Omental fat pad (tissue), 4 donors: ENCODE results near the gene TEAD2. TPM values are rescaled to one million over a fixed set of nuclear protein-coding genes. Genes with fewer than 3 reads are reported as not detected.

Experiments
- ATAC-seq: fragments of 150-250 bp; one replicate; pipeline ENCODE4 v1.9.1; 2016; ENCODE audit warnings: mild to moderate bottlenecking, moderate library complexity; ENCODE audit not compliant: low FRiP score
- DNase-seq: peaks from one replicate; pipeline ENCODE4 v3.0.0-alpha.2; 2019; ENCODE audit warnings: low spot score
- total RNA-seq, 4 donors: library from RNA; depleted of rRNA; stranded (reverse); fragments of >200 nt; gene quantifications; one replicate each; pipeline ENCODE4 v1.1.0, GENCODE V29; 2016
- TF ChIP-seq, protein P1 (sequence below), 3 donors: fragments of 450-650 bp; IDR thresholded peaks; one replicate each; pipeline ENCODE4 v1.5.1; 2016 to 2017; ENCODE audit warnings: antibody characterized with exemption in 3 of 3, mild to moderate bottlenecking in 3 of 3, moderate library complexity in 2 of 3

Gene TEAD2
- total RNA-seq, 4 donors from 2014 or later: 19.9 to 35.0 (median 26.1) TPM

- TF ChIP-seq, protein P1, sequence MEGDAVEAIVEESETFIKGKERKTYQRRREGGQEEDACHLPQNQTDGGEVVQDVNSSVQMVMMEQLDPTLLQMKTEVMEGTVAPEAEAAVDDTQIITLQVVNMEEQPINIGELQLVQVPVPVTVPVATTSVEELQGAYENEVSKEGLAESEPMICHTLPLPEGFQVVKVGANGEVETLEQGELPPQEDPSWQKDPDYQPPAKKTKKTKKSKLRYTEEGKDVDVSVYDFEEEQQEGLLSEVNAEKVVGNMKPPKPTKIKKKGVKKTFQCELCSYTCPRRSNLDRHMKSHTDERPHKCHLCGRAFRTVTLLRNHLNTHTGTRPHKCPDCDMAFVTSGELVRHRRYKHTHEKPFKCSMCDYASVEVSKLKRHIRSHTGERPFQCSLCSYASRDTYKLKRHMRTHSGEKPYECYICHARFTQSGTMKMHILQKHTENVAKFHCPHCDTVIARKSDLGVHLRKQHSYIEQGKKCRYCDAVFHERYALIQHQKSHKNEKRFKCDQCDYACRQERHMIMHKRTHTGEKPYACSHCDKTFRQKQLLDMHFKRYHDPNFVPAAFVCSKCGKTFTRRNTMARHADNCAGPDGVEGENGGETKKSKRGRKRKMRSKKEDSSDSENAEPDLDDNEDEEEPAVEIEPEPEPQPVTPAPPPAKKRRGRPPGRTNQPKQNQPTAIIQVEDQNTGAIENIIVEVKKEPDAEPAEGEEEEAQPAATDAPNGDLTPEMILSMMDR (IDR thresholded peaks at IDR 0.05): no peak
- DNase-seq: no peak
- no peak for ATAC-seq
These were observed 31.7 kb upstream of the TEAD2 start for GRCh38 chr19:49393881-49394280.

GRCh38 chr19:49391581-49392399 lies 29.6 kb upstream of the TEAD2 start:
- peak; percentile 77 for ATAC-seq
- TF ChIP-seq, protein P1 (IDR thresholded peaks at IDR 0.05): peak in 1 of 3 donors; percentile 58
- DNase-seq: peak; percentile 37

DNA sequence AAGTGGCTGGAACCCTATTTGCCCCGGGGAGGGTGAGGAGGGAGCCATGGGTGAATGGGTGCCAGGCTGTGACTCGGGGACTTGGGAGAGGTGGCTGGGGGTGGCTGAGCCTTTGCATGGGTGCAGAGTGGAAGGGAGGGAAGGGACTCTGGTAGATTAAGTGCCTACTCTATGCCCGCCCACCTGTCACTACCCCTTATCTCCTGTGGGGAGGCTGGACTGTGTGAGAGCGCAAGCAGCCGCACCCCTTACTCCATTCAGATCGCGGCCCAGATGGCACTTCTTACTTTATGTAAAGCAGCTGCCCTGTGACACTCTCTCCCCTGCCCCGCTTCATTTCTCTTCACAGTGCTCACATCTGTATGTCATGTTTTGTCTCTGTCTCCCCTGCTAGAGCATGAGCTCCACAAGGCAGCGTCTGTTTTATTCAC lies 28.7 kb upstream of the TEAD2 start:
- ATAC-seq (no peak), DNase-seq (no peak)
- TF ChIP-seq, protein P1 (IDR thresholded peaks at IDR 0.05): no peak

DNA sequence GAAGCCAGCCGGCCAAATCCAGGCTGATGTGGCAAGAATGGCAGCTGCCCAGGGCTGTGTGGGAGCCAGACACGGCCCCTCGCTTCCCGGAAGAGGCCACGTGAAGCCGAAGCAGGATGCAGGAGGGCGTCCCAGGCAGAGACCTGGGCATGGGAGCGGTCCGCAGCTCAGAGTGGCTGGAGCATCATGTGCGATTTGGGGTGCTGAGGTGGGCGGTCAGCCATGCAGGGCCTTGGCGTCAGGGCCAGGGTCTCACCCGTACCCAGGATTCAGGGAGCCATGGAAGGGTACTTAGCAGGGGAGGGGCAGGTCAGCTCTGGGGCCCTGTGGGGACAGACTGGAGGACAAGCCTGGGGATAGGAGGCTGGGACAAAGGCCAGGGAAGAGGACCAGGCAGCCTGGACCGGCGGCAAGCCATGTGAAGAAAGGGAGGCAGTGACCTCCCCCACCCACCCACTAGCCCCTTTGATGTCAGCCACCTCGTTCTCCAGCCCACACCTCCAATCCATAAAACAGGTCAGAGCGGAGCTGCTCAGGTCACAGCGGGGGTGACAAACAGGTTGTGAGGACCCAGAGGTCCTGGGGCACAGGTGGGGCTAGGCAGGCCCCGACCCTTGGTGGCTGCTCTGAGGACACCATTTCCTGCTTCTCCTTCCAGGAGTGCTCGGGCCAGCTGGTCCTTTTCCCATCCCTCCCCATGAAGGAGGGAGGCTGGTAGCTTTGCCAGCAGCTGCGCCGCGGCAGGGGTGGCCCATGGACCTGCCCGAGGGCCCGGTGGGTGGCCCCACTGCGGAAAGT lies 28.1 kb upstream of the TEAD2 start:
- no peak for DNase-seq
- no peak for ATAC-seq
- TF ChIP-seq, protein P1 (IDR thresholded peaks at IDR 0.05): no peak

- no peak for DNase-seq
- ATAC-seq: no peak
These were observed 27.2 kb upstream of the TEAD2 start for GRCh38 chr19:49389406-49389805.

DNA sequence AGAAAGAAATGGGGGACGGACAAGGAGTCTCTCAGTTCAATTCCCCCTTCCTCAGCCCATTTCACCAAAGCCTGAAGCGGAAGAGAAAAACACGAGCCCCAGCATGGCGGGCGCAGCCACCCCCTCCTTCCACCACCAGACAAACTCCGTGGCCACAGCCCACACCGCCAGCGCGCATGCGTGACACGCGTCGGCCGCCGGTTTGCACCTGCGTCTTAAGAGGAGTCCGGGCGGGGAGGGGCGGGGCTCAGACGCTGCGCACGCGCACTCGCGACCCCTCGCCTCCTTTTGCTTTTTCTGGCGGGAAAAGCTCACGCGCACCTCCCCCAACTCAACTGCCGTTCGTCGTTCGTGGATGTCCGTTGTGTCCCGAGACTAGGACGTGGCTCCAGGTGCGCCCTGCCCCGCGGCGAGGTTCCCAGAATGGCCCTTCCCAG lies 25.7 kb upstream of the TEAD2 start, which contains the start of gene KASH5:
Gene KASH5 (plus strand): TSS at position 314 of the 437 bp plus-strand sequence. CDS start 2,635 bp downstream, outside the sequence.
- ATAC-seq (no peak), DNase-seq (no peak)
- TF ChIP-seq, protein P1 (IDR thresholded peaks at IDR 0.05): no peak

More at GRCh38 chr19:49389406-49389805, 27.2 kb upstream of the TEAD2 start:
- TF ChIP-seq, protein P1 (IDR thresholded peaks at IDR 0.05): no peak
